DOHH2 (cell line): ENCODE results near the gene MARK3.

ENCODE experiments used
- H3F3A ChIP-seq: fragments of 200-600 bp; sonication (generic), shearing (Covaris generic); 2 replicates; pipeline ENCODE4 v1.6.0; 2016; ENCODE audit warnings: antibody characterized with exemption, mild to moderate bottlenecking; ENCODE audit not compliant: control insufficient read depth, insufficient read depth
- H3K27ac ChIP-seq: fragments of 200-600 bp; sonication (generic); 2 replicates; pipeline ENCODE4 v1.5.1; 2014; ENCODE audit warnings: low read depth, mild to moderate bottlenecking, low read length, moderate library complexity
- H3K27me3 ChIP-seq: fragments of 200-600 bp; sonication (generic); 2 replicates; pipeline ENCODE4 v1.6.1; 2014; ENCODE audit warnings: mild to moderate bottlenecking, low read length, mixed read lengths; ENCODE audit not compliant: control insufficient read depth
- H3K36me3 ChIP-seq: fragments of 200-600 bp; sonication (generic); 2 replicates; pipeline ENCODE4 v1.6.1; 2014; ENCODE audit warnings: mild to moderate bottlenecking, low read length, moderate library complexity, mixed read lengths; ENCODE audit not compliant: control insufficient read depth
- H3K4me1 ChIP-seq: fragments of 200-600 bp; sonication (generic); 2 replicates; pipeline ENCODE4 v1.6.1; 2014; ENCODE audit warnings: mild to moderate bottlenecking, low read length, mixed read lengths; ENCODE audit not compliant: control insufficient read depth
- H3K4me2 ChIP-seq: fragments of 200-600 bp; sonication (generic); 2 replicates; pipeline ENCODE4 v1.6.0; 2014; ENCODE audit warnings: mild to moderate bottlenecking, low read length, moderate library complexity
- H3K4me3 ChIP-seq: fragments of 200-600 bp; sonication (generic); 2 replicates; pipeline ENCODE4 v1.5.1; 2014; ENCODE audit warnings: mild to moderate bottlenecking, low read length, mixed read lengths
- H3K79me2 ChIP-seq: fragments of 200-600 bp; sonication (generic); 2 replicates; pipeline ENCODE4 v1.6.1; 2014; ENCODE audit warnings: mild to moderate bottlenecking, low read length, mixed read lengths; ENCODE audit not compliant: control insufficient read depth
- H3K9me2 ChIP-seq: fragments of 200-600 bp; sonication (generic); replicated peaks from 2 replicates; pipeline ENCODE4 v1.6.1; 2014; ENCODE audit warnings: mild to moderate bottlenecking, low read length, mixed read lengths; ENCODE audit not compliant: control insufficient read depth
- H3K9me3 ChIP-seq: fragments of 200-600 bp; sonication (generic); 2 replicates; pipeline ENCODE4 v1.6.1; 2014; ENCODE audit warnings: antibody characterized with exemption, low read length, mixed read lengths; ENCODE audit not compliant: control insufficient read depth, insufficient read depth
- H4K20me1 ChIP-seq: fragments of 200-600 bp; sonication (generic); 2 replicates; pipeline ENCODE4 v1.6.0; 2014; ENCODE audit warnings: low read depth, mild to moderate bottlenecking, antibody characterized with exemption, low read length, moderate library complexity; ENCODE audit not compliant: control insufficient read depth, insufficient read depth
- CTCF ChIP-seq: fragments of 200-600 bp; sonication (generic); IDR thresholded peaks from one replicate; pipeline ENCODE4 v1.5.1; 2014; ENCODE audit warnings: antibody characterized with exemption, mild to moderate bottlenecking, low read depth, low read length; ENCODE audit not compliant: poor library complexity, severe bottlenecking
- EZH2phosphoT487 ChIP-seq: fragments of 200-600 bp; sonication (generic); IDR thresholded peaks from 2 replicates; pipeline ENCODE4 v1.6.1; 2017; ENCODE audit warnings: borderline replicate concordance, mild to moderate bottlenecking, antibody characterized with exemption, low read length, moderate library complexity, mixed read lengths

MARK3 gene

GRCh38 chr14:103339561-103339960, 45.7 kb upstream of the MARK3 start:
- Histone ChIP-seq H3K9me3 (no peaks in the 10 kb centered on the region), H3K79me2 (peaks cover 34% of the 10 kb centered on the region), H3K36me3 (peaks cover 99% of the 10 kb centered on the region), H3K4me1 (peaks cover 16% of the 10 kb centered on the region), H3K27ac (no peak overlapping the region), H3K4me3 (no peak overlapping the region), H3K27me3 (no peaks in the 10 kb centered on the region), H3K9me2 (no peaks in the 10 kb centered on the region), H3F3A (peaks cover 74% of the 10 kb centered on the region), H4K20me1 (peaks cover 49% of the 10 kb centered on the region), H3K4me2 (no peak overlapping the region)
- TF ChIP-seq CTCF (no peak), EZH2phosphoT487 (no peak)

- Histone ChIP-seq H3K9me2 (no peaks in the 10 kb centered on the region), H3F3A (peaks cover 80% of the 10 kb centered on the region), H3K9me3 (no peaks in the 10 kb centered on the region), H3K4me3 (no peak overlapping the region), H3K4me2 (no peak overlapping the region), H3K27ac (no peak overlapping the region), H3K79me2 (peaks cover 23% of the 10 kb centered on the region), H4K20me1 (peaks cover 43% of the 10 kb centered on the region), H3K36me3 (peaks cover 95% of the 10 kb centered on the region), H3K4me1 (peaks cover 11% of the 10 kb centered on the region), H3K27me3 (no peaks in the 10 kb centered on the region)
- TF ChIP-seq CTCF (no peak), EZH2phosphoT487 (no peak)
Measured at GRCh38 chr14:103340480-103341212, 44.6 kb upstream of the MARK3 start.

GRCh38 chr14:103341250-103342129, 43.7 kb upstream of the MARK3 start:
- TF ChIP-seq EZH2phosphoT487 (no peak), CTCF (no peak)
- peaks cover 86% of the 10 kb centered on the region for H3K36me3 ChIP-seq
- H3K27me3 ChIP-seq: no peaks in the 10 kb centered on the region
- H3K9me3 ChIP-seq: no peaks in the 10 kb centered on the region
- peaks cover 34% of the 10 kb centered on the region for H4K20me1 ChIP-seq
- peaks cover 76% of the 10 kb centered on the region for H3F3A ChIP-seq
- H3K4me2 ChIP-seq: no peak overlapping the region
- H3K27ac ChIP-seq: no peak overlapping the region
- H3K4me3 ChIP-seq: no peak overlapping the region
- H3K4me1 ChIP-seq: peaks cover 3% of the 10 kb centered on the region
- no peaks in the 10 kb centered on the region for H3K9me2 ChIP-seq
- peaks cover 14% of the 10 kb centered on the region for H3K79me2 ChIP-seq
